ENCODE results near the gene DNASE1L3.

GRCh38 chr3:58155838-58156237 lies 54.9 kb downstream of the DNASE1L3 start:
- no peak for TF ChIP-seq POLR2AphosphoS5 (IDR thresholded peaks at IDR 0.05; ENCODE audit: low read depth)
- no peak for TF ChIP-seq EZH2phosphoT487 (IDR thresholded peaks at IDR 0.05; ENCODE audit: unreplicated experiment)
- no peak for TF ChIP-seq NANOG (IDR thresholded peaks at IDR 0.05; ENCODE audit: borderline replicate concordance)
- no peak for TF ChIP-seq CTCF (conservative IDR thresholded peaks at IDR 0.05; ENCODE audit: low read depth in 2 of 2)
- TF ChIP-seq, protein P1, sequence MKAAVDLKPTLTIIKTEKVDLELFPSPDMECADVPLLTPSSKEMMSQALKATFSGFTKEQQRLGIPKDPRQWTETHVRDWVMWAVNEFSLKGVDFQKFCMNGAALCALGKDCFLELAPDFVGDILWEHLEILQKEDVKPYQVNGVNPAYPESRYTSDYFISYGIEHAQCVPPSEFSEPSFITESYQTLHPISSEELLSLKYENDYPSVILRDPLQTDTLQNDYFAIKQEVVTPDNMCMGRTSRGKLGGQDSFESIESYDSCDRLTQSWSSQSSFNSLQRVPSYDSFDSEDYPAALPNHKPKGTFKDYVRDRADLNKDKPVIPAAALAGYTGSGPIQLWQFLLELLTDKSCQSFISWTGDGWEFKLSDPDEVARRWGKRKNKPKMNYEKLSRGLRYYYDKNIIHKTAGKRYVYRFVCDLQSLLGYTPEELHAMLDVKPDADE (IDR thresholded peaks at IDR 0.05) = no peak

All from GM23338 (cell line).